Mammary epithelial cell (primary cell): Measurements from ENCODE around the gene LARGE1.

Experiments used
- CTCF ChIP-seq, 2 donors: IDR thresholded peaks in 1 of 2; conservative IDR thresholded peaks in 1 of 2; 2 replicates each; pipeline ENCODE4 v1.5.1; 2011 to 2012; ENCODE audit warnings: inconsistent platforms in 2 of 2, low read length in 2 of 2, mild to moderate bottlenecking in 2 of 2, control low read depth in 1 of 2, low read depth in 1 of 2; ENCODE audit not compliant: insufficient read depth in 1 of 2; ENCODE audit errors: extremely low read depth in 1 of 2
- EZH2 ChIP-seq: IDR thresholded peaks from 2 replicates; pipeline ENCODE4 v1.6.1; 2012; ENCODE audit warnings: low read length, inconsistent platforms, borderline replicate concordance

GRCh38 chr22:33952776-33953175 is 32.5 kb upstream of the LARGE1 start:
- no peak for TF ChIP-seq CTCF (conservative IDR thresholded peaks at IDR 0.05 in 1 of 2, IDR thresholded peaks at IDR 0.05 in 1 of 2; ENCODE audit: extremely low read depth in 1 of 2, insufficient read depth in 1 of 2, low read depth in 1 of 2, low read length in 2 of 2)
- no peak for TF ChIP-seq EZH2
